Lung (tissue), 12 donors: ENCODE results near the gene FAM171A2. TPM values are rescaled to one million over a fixed set of nuclear protein-coding genes. Genes with fewer than 3 reads are reported as not detected.

Experiments
- ATAC-seq: fragments of 200-7000 bp; cut with Tn5 transposase; one replicate; pipeline ENCODE4 v1.9.1; 2020; ENCODE audit warnings: moderate number of reproducible peaks; ENCODE audit not compliant: insufficient read depth, low FRiP score
- DNase-seq, 3 donors: peaks; one replicate each; pipeline ENCODE4 v3.0.0-alpha.2; 2013 to 2017
- H3K27ac ChIP-seq, 2 donors: one replicate each; pipeline ENCODE4 v1.5.1; 2013; ENCODE audit warnings: mild to moderate bottlenecking in 2 of 2, moderate library complexity in 2 of 2, control low read depth in 1 of 2, inconsistent platforms in 1 of 2, low read depth in 1 of 2, low read length in 1 of 2
- H3K27me3 ChIP-seq, 3 donors: one replicate each; pipeline ENCODE4 v1.5.1; 2013; ENCODE audit warnings: low read length in 2 of 3; ENCODE audit not compliant: control insufficient read depth in 3 of 3, insufficient read depth in 3 of 3
- H3K36me3 ChIP-seq, 4 donors: one replicate each; pipeline ENCODE4 v1.5.1; 2013; ENCODE audit warnings: low read length in 4 of 4, mild to moderate bottlenecking in 1 of 4, moderate library complexity in 1 of 4; ENCODE audit not compliant: control insufficient read depth in 4 of 4, insufficient read depth in 4 of 4
- H3K4me1 ChIP-seq, 5 donors: one replicate each; pipeline ENCODE4 v1.5.1; 2013; ENCODE audit warnings: low read length in 5 of 5, mild to moderate bottlenecking in 2 of 5, moderate library complexity in 1 of 5; ENCODE audit not compliant: control insufficient read depth in 5 of 5, insufficient read depth in 5 of 5
- H3K4me3 ChIP-seq: one replicate; pipeline ENCODE4 v1.5.1; 2013; ENCODE audit warnings: mild to moderate bottlenecking, control low read depth, moderate library complexity
- H3K9ac ChIP-seq, 2 donors: one replicate each; pipeline ENCODE4 v1.5.1; 2013; ENCODE audit warnings: low read length in 2 of 2, control low read depth in 1 of 2; ENCODE audit not compliant: insufficient read depth in 1 of 2
- H3K9me3 ChIP-seq, 4 donors: one replicate each; pipeline ENCODE4 v1.5.1; 2013; ENCODE audit warnings: low read length in 3 of 4, mild to moderate bottlenecking in 1 of 4, moderate library complexity in 1 of 4; ENCODE audit not compliant: control insufficient read depth in 4 of 4, insufficient read depth in 3 of 4
- CTCF ChIP-seq: IDR thresholded peaks from 2 replicates; pipeline ENCODE4 v1.5.1; 2012; ENCODE audit warnings: mild to moderate bottlenecking; ENCODE audit errors: control extremely low read depth, extremely low read depth
- WGBS, 2 donors: extraction: QIAGEN DNeasy Blood & Tissue Kit; methylation state at CpG; one replicate each; pipeline ENCODE4 v1.1.7; 2013; 5-methylcytosine and 5-hydroxymethylcytosine counted together
- polyA plus RNA-seq, 2 donors: library from polyadenylated mRNA; stranded (reverse); fragments of 200-250 nt; gene quantifications; one replicate each; pipeline ENCODE4 v1.2.1, GENCODE V29; 2013
- total RNA-seq, 2 donors: library from RNA; depleted of rRNA in 1 of 2; stranded (reverse); fragments of >200 nt in 1 of 2; gene quantifications; one replicate each; pipeline ENCODE4 v1.2.1, GENCODE V29; 2014 to 2021
- donor health status: control.
- donor health status: control.
- donor health status: Bipolar disorder and iron deficiency.
- donor health status: healthy.
- donor health status: DM: yes; HTN: yes; CAD: no.

Gene FAM171A2
- total and polyA plus RNA-seq, 4 donors: 0.47 to 8.0 (median 0.80) TPM

DNA sequence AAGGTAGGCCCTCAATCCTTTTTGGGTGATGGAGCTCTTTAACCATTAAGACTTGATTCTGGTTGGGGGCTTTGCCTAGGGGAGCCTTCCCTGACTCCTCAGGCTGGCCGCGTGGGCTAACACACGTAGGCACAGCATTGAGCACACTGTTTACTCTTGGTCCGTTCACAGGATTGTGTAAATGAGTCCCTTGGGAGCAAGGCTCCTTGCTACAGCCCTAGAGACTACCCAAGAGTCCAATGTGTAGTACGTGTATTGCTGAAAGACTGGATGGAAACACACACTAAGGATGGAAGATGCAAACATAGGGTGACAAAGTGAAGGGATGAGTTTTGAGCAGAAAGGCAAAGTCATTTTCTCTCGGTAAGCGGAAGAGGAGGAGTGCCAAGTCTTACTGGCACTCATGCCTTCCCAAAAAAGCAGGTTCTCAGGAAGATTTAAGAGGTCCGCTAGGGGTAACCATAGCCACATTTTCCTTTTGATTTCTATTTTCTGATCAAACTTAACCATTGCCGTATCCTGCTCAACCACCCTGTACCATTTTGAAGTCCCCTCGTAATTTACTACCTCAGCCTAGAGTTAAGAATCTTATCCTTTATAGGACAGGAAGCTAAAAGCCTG lies 26.7 kb upstream of the FAM171A2 start:
- ATAC-seq: no peak
- Histone ChIP-seq H3K9ac (no peak overlapping the region), H3K27me3 (no peaks in the 10 kb centered on the region), H3K4me3 (no peak overlapping the region), H3K9me3 (no peaks in the 10 kb centered on the region), H3K4me1 (peaks cover 0 to 9% (median 0%) of the 10 kb centered on the region in 5 donors), H3K27ac (no peak overlapping the region), H3K36me3 (peaks cover 0 to under 1% (median 0%) of the 10 kb centered on the region in 4 donors)
- no peak for TF ChIP-seq CTCF
- WGBS, 2 donors: 72 to 78% methylated on average over 10 of the region's 10 CpGs
- DNase-seq: no peak

DNA sequence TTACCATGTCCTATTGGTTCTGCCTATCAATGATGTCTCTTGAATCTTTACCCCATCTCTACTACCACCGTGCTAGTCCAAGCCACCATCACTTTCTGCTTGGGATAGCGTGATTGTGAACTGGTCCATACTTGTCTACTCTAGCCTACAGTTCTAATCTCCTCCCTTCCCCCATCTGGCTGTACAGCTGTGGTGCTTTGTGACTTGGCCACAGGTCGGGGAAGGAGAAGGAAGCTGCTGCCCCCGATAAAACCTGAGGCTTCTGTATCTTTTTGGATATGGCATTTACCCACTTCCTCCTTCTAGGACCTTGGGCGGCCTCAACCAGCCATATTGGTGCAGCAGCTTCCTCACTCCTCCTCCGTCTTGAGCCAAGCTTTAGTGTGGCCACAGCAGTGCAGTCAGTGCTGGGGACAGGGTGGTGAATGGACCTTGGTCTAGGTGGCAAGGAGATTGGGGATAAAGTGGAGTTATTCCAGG lies 26.1 kb upstream of the FAM171A2 start:
- no peak for TF ChIP-seq CTCF
- Histone ChIP-seq H3K9ac (no peak overlapping the region), H3K9me3 (no peaks in the 10 kb centered on the region), H3K4me3 (no peak overlapping the region), H3K27me3 (no peaks in the 10 kb centered on the region), H3K36me3 (no peaks in the 10 kb centered on the region), H3K27ac (no peak overlapping the region), H3K4me1 (peaks cover 0 to 13% (median 0%) of the 10 kb centered on the region in 5 donors)
- ATAC-seq (no peak), DNase-seq (no peak)
- 30 to 67% methylated on average over 6 of the region's 6 CpGs for WGBS, 2 donors

DNA sequence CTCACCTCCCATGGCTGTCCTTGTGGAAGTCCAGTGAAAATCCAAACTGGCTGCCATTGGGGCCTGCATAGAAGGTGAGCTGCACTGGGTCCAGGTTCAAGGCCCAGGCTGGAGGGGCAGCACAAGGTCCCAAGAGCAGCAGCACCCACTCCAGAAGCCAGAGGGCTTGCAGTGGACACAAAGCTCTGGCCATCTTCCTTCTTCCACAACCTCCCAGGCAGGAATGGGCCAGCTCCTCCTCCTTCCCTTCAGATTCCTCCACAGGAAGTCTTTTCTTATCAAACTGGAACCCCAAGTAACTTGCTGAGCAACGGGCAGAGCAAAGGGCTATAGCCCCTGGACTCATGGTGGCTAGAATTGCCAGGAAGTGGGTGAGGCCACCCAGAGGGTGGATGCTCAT lies 25.6 kb upstream of the FAM171A2 start, which contains the start of gene ITGA2B:
TSS of gene ITGA2B (minus strand) at position 369 of the 400 bp plus-strand sequence. CDS start at position 193, 176 bp downstream.
- peaks cover 0 to 2% (median 2%) of the 10 kb centered on the region in 3 donors for H3K27me3 ChIP-seq
- no peak within 1 kb of the TSS for H3K27ac ChIP-seq
- H3K9ac ChIP-seq: no peak within 1 kb of the TSS
- H3K36me3 ChIP-seq: no peaks in the 10 kb centered on the region
- ATAC-seq (no peak), DNase-seq (no peak)
- 8 to 18% methylated on average over 1 of the region's 1 CpG for WGBS, 2 donors
- no peak within 1 kb of the TSS for H3K4me3 ChIP-seq
- H3K9me3 ChIP-seq: no peaks in the 10 kb centered on the region
- peaks cover 0 to 16% (median 0%) of the 10 kb centered on the region in 5 donors for H3K4me1 ChIP-seq
- TF ChIP-seq CTCF: no peak

- H3K36me3 ChIP-seq: no peaks in the 10 kb centered on the region
- peaks cover 0 to 16% (median 0%) of the 10 kb centered on the region in 5 donors for H3K4me1 ChIP-seq
- H3K9me3 ChIP-seq: no peaks in the 10 kb centered on the region
- WGBS, 2 donors: 86 to 91% methylated on average over 2 of the region's 2 CpGs
- H3K27me3 ChIP-seq: peaks cover 0 to 16% (median 3%) of the 10 kb centered on the region in 3 donors
- DNase-seq (no peak), ATAC-seq (no peak)
- H3K4me3 ChIP-seq: no peak overlapping the region
- H3K27ac ChIP-seq: no peak overlapping the region
- H3K9ac ChIP-seq: no peak overlapping the region
- TF ChIP-seq CTCF: no peak
Observed at GRCh38 chr17:44387804-44388203, 24.2 kb upstream of the FAM171A2 start.
